ENCODE measurements around the gene TRIM24.
"Not testable (repeated sequence)": the region's sequence is repeated elsewhere in the genome, so short reads cannot be mapped to it uniquely, and the experiment has no call there.

TRIM24 gene

GRCh38 chr7:138495485-138495884, 35.4 kb downstream of the TRIM24 start:
- no peak for DNase-seq

GRCh38 chr7:138499340-138499739, 39.3 kb downstream of the TRIM24 start:
- no peak for DNase-seq

- not testable (repeated sequence) for DNase-seq
Observed at GRCh38 chr7:138500303-138500702, 40.2 kb downstream of the TRIM24 start.

- DNase-seq: peak in 1 of 5 experiments; percentile 9
Observed at GRCh38 chr7:138500892-138501291, 40.8 kb downstream of the TRIM24 start.

GRCh38 chr7:138502023-138502767, 42.1 kb downstream of the TRIM24 start:
- DNase-seq: no peak

- no peak for DNase-seq
Observed at GRCh38 chr7:138505361-138505873, 45.4 kb downstream of the TRIM24 start.

GRCh38 chr7:138506764-138507163, 46.7 kb downstream of the TRIM24 start:
- no peak for DNase-seq

GRCh38 chr7:138510003-138510402, 49.9 kb downstream of the TRIM24 start:
- no peak for DNase-seq

GRCh38 chr7:138512092-138512858, 52.2 kb downstream of the TRIM24 start:
- no peak for DNase-seq

GRCh38 chr7:138512885-138513284, 52.8 kb downstream of the TRIM24 start:
- DNase-seq: no peak

- no peak for DNase-seq
Observed at GRCh38 chr7:138513344-138513871, 53.3 kb downstream of the TRIM24 start.

- DNase-seq: no peak
Observed at GRCh38 chr7:138514044-138514443, 54.0 kb downstream of the TRIM24 start.

GRCh38 chr7:138515001-138515528, 55.0 kb downstream of the TRIM24 start:
- DNase-seq: no peak

GRCh38 chr7:138519061-138519798, 59.2 kb downstream of the TRIM24 start:
- DNase-seq: no peak

GRCh38 chr7:138520742-138521141, 60.7 kb downstream of the TRIM24 start:
- no peak for DNase-seq

GRCh38 chr7:138521837-138522461, 61.9 kb downstream of the TRIM24 start:
- no peak for DNase-seq

- no peak for DNase-seq
Observed at GRCh38 chr7:138524259-138524658, 64.2 kb downstream of the TRIM24 start.

GRCh38 chr7:138525757-138526156, 65.7 kb downstream of the TRIM24 start:
- no peak for DNase-seq

GRCh38 chr7:138527746-138528223, 67.7 kb downstream of the TRIM24 start:
- peak in 1 of 5 experiments; percentile 25 for DNase-seq

- not testable (repeated sequence) for DNase-seq
Observed at GRCh38 chr7:138536833-138537232, 76.8 kb downstream of the TRIM24 start.

GRCh38 chr7:138538518-138538917, 78.5 kb downstream of the TRIM24 start:
- no peak for DNase-seq
